Activated naive CD4-positive, alpha-beta T cell (primary cell): Measurements from ENCODE around the gene DEFB121.

Source experiments
- DNase-seq, 4 experiments: peaks; one replicate each; lab custom pipeline; 2025; lab: John Stamatoyannopoulos, UW

Gene DEFB121

GRCh38 chr20:31363295-31363694 is 42.7 kb downstream of the DEFB121 start:
- DNase-seq = no peak

DNA sequence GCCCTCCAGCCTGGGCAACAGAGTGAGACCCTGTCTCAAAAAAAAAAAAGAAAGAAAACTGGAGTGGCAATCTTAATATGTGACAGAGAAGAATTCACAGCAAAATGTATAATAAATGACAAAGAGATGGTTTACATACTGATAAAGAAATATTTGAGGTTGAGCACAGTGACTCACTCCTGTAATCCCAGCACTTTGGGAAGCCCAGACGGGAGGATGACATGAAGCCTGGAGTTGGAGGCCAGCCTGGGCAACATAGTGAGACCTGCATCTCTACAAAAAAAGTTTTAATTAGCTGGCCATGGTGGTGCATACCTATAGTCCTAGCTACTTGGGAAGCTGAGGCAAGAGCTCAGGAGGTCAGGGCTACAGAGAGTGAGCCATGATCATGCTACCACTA is 50.0 kb downstream of the DEFB121 start:
- no peak for DNase-seq
